Measurements from ENCODE around the gene PRIM2.

DNA sequence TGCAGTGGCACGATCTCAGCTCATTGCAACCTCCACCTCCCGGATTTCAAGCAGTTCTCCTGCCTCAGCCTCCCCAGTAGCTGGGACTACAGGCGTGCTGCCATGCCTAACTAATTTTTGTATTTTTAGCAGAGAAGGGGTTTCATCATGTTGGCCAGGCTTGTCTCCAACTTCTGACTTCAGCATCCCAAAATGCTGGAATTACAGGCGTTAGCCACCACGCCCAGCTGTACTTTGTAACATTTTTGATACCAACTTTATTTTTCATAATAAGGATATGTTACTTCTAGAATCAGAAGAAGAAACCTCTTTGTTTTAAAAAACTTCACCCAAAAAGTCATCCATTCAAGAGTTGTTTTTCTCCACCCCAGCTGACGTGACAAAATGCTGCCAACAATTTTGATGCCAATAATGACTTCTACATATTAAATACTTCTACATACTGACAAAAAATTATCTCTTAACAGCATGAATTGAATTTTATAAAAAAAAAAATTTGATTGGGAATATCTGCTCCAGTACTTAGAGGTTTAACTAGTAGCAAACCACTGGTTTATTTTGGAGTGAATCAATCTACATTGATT is 22.5 kb upstream of the PRIM2 start:
- no peak for TF ChIP-seq ESRRA (IDR thresholded peaks at IDR 0.05; ENCODE audit: borderline replicate concordance, low read depth)
- no peak for TF ChIP-seq SMARCA5 (IDR thresholded peaks at IDR 0.05)
- no peak for TF ChIP-seq TBL1XR1 (IDR thresholded peaks at IDR 0.05; ENCODE audit: low read length in 2 of 2)
- no peak for TF ChIP-seq TAF1 (IDR thresholded peaks at IDR 0.05; ENCODE audit: control insufficient read depth, extremely low read depth, insufficient read depth, low read length, severe bottlenecking)
